Measurements from ENCODE around the gene COX7B.

Gene COX7B

GRCh38 chrX:77953708-77954107 is 54.4 kb downstream of the COX7B start:
- peak in 1 of 2 experiments; percentile 21 for DNase-seq (ENCODE audit: low read depth in 1 of 2, low spot score in 1 of 2)
- in situ Hi-C loops (cut with HindIII; ENCODE audit: low pct_unique_long_range_greater_than_20kb, low sequenced_read_pairs), result no loop called here
- TF ChIP-seq JUND (IDR thresholded peaks at IDR 0.05; ENCODE audit: low read depth), result no peak

Data from T47D (cell line).